PFSK-1 (cell line): Measurements from ENCODE around the gene PRKCG.

Source experiments
- FOXP2 ChIP-seq: optimal IDR thresholded peaks from 2 replicates; pipeline ENCODE3; 2011; ENCODE audit warnings: borderline replicate concordance, control low read depth, inconsistent platforms; ENCODE audit not compliant: insufficient read depth; ENCODE audit errors: extremely low read length, extremely low read depth
- POLR2AphosphoS5 ChIP-seq: IDR thresholded peaks from 2 replicates; pipeline ENCODE4 v1.6.1; 2012; ENCODE audit warnings: low read depth, mild to moderate bottlenecking, control low read depth, low read length, moderate library complexity
- SIN3A ChIP-seq: IDR thresholded peaks from 2 replicates; pipeline ENCODE4 v1.6.1; 2012; ENCODE audit warnings: mild to moderate bottlenecking, low read length, moderate library complexity, borderline replicate concordance; ENCODE audit not compliant: insufficient read depth
- TAF1 ChIP-seq: IDR thresholded peaks from 2 replicates; pipeline ENCODE4 v1.6.1; 2012; ENCODE audit warnings: low read length, control low read depth, borderline replicate concordance; ENCODE audit not compliant: insufficient read depth
- TF ChIP-seq, protein P1 (sequence below), 2 experiments: IDR thresholded peaks; 2 replicates each; pipeline versions ENCODE4 v1.6.1 to v1.8.0; 2011 to 2012; ENCODE audit warnings: low read depth in 2 of 2, low read length in 2 of 2, control low read depth in 1 of 2, inconsistent platforms in 1 of 2, mild to moderate bottlenecking in 1 of 2, moderate library complexity in 1 of 2; ENCODE audit not compliant: insufficient read depth in 1 of 2

Gene PRKCG

DNA sequence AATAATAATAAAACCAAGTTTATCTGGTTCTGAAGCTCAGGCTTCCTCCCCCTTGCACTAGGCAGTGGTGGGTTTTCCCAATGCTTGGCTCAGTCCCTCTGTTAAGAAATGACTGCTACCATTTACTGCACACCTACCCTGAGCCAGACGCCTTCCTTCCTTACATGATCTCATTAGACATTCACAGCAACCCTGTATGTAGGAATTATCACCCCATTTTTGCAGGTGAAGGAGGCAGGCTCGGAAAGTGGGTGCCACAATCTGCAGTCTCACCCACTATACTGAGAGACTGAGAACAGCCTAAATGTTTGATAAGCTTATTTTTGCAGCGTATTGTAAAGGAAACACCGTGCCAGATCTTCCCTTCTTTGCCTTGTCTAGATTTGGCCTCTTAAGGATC is 62.4 kb downstream of the PRKCG start:
- TF ChIP-seq TAF1: no peak
- no peak for TF ChIP-seq SIN3A
- no peak for TF ChIP-seq FOXP2
- TF ChIP-seq, protein P1, sequence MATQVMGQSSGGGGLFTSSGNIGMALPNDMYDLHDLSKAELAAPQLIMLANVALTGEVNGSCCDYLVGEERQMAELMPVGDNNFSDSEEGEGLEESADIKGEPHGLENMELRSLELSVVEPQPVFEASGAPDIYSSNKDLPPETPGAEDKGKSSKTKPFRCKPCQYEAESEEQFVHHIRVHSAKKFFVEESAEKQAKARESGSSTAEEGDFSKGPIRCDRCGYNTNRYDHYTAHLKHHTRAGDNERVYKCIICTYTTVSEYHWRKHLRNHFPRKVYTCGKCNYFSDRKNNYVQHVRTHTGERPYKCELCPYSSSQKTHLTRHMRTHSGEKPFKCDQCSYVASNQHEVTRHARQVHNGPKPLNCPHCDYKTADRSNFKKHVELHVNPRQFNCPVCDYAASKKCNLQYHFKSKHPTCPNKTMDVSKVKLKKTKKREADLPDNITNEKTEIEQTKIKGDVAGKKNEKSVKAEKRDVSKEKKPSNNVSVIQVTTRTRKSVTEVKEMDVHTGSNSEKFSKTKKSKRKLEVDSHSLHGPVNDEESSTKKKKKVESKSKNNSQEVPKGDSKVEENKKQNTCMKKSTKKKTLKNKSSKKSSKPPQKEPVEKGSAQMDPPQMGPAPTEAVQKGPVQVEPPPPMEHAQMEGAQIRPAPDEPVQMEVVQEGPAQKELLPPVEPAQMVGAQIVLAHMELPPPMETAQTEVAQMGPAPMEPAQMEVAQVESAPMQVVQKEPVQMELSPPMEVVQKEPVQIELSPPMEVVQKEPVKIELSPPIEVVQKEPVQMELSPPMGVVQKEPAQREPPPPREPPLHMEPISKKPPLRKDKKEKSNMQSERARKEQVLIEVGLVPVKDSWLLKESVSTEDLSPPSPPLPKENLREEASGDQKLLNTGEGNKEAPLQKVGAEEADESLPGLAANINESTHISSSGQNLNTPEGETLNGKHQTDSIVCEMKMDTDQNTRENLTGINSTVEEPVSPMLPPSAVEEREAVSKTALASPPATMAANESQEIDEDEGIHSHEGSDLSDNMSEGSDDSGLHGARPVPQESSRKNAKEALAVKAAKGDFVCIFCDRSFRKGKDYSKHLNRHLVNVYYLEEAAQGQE (IDR thresholded peaks at IDR 0.05; ENCODE audit: insufficient read depth in 1 of 2, low read depth in 2 of 2, low read length in 2 of 2): no peak
- no peak for TF ChIP-seq POLR2AphosphoS5

DNA sequence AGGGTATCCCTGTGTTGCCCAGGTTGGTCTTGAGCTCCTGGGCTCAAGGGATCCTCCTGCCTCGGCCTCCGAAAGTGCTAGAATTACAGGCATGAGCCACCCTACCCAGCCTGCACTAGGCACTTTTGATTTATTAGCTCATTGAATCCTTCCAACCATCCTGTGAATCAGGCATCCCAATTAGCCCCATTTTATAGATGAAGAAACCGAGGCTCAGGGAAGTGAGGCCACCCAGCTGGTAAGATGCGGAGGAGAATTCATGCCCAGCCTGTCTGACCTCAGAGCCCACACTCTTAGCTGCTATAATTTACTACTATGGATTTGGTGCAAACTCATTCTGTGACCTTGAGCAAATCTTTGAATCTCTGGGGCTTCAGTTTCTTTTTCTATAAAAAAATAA is 62.9 kb downstream of the PRKCG start:
- no peak for TF ChIP-seq POLR2AphosphoS5
- TF ChIP-seq FOXP2: no peak
- TF ChIP-seq, protein P1 (IDR thresholded peaks at IDR 0.05; ENCODE audit: insufficient read depth in 1 of 2, low read depth in 2 of 2, low read length in 2 of 2): no peak
- TF ChIP-seq SIN3A: no peak
- no peak for TF ChIP-seq TAF1

DNA sequence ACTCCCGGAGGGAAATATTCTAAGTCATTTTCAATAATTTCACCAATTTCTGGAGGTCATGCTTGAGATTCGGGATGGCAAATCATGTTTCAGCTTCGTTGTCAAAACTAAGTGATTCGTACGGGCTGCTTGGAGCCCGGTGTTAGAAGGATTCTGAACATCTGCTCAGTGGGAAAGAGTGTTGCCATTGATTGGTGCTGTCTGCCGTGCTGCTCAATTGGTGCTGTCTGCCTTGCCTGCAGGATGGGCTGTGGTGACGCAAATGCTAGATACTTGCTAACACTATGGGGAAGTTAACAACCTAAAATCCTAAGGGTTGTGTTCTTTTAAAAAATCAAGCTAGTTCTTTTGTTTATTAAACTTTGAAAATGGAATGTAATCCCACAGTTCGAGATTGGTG is 63.4 kb downstream of the PRKCG start:
- TF ChIP-seq, protein P1 (IDR thresholded peaks at IDR 0.05; ENCODE audit: insufficient read depth in 1 of 2, low read depth in 2 of 2, low read length in 2 of 2): no peak
- TF ChIP-seq TAF1: no peak
- no peak for TF ChIP-seq SIN3A
- no peak for TF ChIP-seq POLR2AphosphoS5
- TF ChIP-seq FOXP2: no peak

DNA sequence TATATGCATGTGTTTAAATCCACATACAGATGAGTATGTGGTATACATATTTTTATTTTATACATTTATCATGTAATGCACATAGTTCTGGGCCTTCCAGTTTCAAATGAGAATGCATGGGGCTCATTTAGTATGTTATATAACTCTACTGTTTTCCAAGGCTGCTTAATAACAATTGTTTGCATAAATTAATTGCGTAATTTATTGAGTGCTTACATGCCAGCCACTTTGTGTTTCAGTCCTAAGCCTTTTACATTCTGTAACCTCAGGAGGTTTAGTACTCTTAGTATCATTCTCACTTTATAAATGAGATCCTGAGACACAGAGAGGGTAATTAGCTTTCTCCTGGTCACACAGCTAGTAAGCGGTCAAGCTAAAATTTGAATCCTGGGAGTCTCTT is 64.0 kb downstream of the PRKCG start:
- TF ChIP-seq POLR2AphosphoS5 (no peak), SIN3A (no peak), TAF1 (no peak), FOXP2 (no peak)
- TF ChIP-seq, protein P1 (IDR thresholded peaks at IDR 0.05; ENCODE audit: insufficient read depth in 1 of 2, low read depth in 2 of 2, low read length in 2 of 2): no peak

DNA sequence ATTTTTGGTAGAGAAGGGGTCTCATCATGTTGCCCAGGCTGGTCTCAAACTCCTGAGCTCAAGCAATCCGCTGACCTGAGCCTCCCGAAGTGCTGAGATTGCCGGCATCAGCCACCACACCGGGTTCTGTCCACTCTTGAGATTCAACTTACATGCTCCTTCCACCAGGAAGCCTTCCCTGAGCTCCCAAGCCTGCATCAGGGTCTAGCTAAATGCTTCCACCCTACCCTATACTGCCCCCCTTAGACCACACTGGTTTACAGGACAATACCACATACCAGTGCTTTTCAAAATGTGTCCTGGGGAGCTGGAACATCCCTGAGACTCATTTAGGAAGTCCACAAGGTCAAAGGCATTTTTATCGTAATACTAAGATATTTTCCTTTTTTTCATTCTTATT is 65.6 kb downstream of the PRKCG start:
- TF ChIP-seq SIN3A: no peak
- no peak for TF ChIP-seq POLR2AphosphoS5
- TF ChIP-seq TAF1: no peak
- TF ChIP-seq FOXP2: no peak
- TF ChIP-seq, protein P1 (IDR thresholded peaks at IDR 0.05; ENCODE audit: insufficient read depth in 1 of 2, low read depth in 2 of 2, low read length in 2 of 2): no peak
